GM19372 (cell line): ENCODE measurements around the gene NSMCE4A.
A peak's percentile ranks its signal among the peaks of the same experiment; 100 is the strongest.
"Not testable (repeated sequence)": the region's sequence is repeated elsewhere in the genome, so short reads cannot be mapped to it uniquely, and the experiment has no call there.

ENCODE experiments used
- ATAC-seq: cut with Tn5 transposase; IDR thresholded peaks from one replicate; pipeline ENCODE4 v1.9.1; 2021; ENCODE audit warnings: mild to moderate bottlenecking, low read depth, moderate library complexity; ENCODE audit not compliant: unreplicated experiment

NSMCE4A gene

GRCh38 chr10:121990015-121990677, 15.1 kb upstream of the NSMCE4A start:
- no peak for ATAC-seq

- ATAC-seq: no peak
Measured at GRCh38 chr10:121988361-121989324, 13.6 kb upstream of the NSMCE4A start, which contains the start of gene TACC2. TACC2 (plus strand) TSS chr10:121989163; CDS start chr10:122021982, 32,819 bp downstream.

GRCh38 chr10:121984463-121984862, 9.4 kb upstream of the NSMCE4A start:
- ATAC-seq: no peak

GRCh38 chr10:121983852-121984251, 8.8 kb upstream of the NSMCE4A start:
- ATAC-seq: no peak

DNA sequence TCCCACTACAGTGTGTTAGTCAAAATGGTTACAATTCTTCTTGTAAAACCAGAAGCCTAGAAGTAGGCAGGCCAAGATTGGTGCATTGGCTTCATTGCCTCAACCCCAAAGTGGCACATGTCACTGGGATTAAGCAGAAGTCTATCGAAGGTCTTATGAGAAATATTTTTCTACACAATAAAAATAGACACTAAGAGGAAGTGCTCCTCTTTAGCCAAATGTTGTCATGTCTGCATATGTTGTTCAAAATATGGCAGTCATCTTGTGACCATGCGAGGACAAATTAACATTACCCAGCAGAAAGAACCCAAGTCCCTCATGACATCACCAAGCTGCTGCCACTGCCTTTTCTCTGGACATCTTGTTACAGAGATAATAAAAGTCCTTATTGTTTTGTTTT, 6.3 kb upstream of the NSMCE4A start:
- no peak for ATAC-seq

DNA sequence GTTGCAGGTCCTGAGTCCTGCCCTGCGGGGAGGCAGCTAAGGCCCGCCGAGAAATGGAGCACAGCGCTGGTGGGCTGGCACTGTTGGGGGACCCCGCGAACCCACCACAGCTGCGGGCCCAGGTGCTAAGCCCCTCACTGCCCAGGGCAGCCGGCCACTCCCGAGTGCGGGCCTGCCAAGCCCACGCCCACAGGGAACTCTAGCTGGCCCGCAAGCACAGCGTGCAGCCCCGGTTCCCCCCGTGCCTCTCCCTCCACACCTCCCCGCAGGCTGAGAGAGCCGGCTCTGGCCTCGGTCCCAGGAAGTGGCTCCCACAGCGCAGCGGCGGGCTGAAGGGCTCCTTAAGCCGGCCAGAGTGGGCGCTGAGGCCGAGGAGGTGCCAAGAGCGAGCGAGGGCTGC, 3.5 kb upstream of the NSMCE4A start:
- no peak for ATAC-seq

DNA sequence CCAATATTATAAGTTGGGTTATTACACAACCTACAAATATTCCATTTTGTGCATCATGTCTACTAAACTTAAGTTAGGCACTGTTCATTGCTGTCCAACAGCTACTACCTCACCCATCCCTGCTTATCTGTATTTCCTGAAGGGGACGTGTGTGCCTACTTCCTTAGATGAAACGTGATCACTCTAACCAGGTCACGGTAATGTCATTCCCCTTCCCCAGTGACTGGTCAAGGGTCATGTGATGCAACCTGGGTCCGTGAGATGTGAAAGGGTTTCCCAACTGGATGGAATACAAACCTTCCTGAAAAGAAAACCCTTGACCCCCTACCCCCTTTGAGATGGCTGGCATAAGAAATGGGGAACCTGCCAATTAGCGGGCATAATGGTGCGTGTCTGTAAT, 1.6 kb upstream of the NSMCE4A start:
- ATAC-seq: no peak

GRCh38 chr10:121975295-121976086, 474 bp upstream of the NSMCE4A start:
- no peak for ATAC-seq

GRCh38 chr10:121974019-121974534, 940 bp downstream of the NSMCE4A start:
- ATAC-seq: peak; percentile 27

DNA sequence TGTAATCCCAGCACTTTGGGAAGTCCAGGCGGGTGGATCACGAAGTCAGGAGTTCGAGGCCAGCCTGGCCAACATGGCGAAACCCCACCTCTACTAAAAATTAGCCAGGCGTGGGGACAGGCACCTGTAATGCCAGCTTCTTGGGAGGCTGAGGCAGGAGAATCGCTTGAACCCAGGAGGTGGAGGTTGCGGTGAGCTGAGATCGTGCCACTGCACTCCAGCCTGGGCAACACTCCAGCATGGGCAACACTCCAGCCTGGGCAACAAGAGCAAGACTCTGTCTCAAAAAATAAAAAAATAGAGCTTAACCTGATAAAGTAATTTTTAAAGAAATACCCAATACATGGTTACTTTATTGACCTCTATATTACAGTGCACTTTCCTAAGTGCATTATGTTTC, 5.9 kb downstream of the NSMCE4A start:
- not testable (repeated sequence) for ATAC-seq

GRCh38 chr10:121965996-121966395, 9.0 kb downstream of the NSMCE4A start:
- no peak for ATAC-seq

DNA sequence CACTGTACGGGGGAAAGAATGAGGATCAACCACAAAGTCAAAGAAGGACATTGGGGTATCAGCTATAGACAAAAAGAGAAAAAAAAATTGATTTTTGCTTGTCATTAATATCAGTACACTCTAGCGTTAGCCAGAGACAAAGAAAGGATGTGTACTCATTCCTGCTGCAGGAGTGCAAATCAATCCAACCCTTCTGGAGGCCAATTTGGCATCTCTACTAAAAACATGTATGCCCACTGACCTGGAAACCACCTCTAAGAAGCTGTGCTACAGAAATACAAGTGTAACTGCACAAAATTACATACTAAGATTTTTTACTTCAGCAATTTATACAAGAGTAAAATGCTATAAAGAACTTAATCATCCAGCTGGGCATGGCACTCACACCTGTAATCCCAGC, 13.6 kb downstream of the NSMCE4A start:
- no peak for ATAC-seq

DNA sequence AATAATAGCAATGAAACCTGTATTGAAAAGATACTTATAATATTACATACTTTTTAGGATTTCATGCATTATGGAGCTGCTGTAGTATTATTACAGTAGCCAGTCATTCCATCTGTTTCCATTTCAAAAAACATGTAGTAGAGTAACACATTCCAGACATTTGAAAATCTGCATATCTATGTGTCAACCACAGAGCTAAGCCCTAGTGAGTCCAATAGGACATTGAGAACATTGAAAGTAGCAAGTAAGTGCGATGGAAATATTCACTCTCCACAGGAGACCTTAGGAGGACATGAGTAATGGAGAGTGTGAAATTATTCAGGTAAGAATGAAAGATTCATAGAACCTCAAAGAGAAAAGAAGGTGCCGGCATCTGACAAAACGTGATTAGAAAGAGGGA, 15.3 kb downstream of the NSMCE4A start:
- no peak for ATAC-seq

GRCh38 chr10:121956111-121957061, 18.6 kb downstream of the NSMCE4A start:
- no peak for ATAC-seq

DNA sequence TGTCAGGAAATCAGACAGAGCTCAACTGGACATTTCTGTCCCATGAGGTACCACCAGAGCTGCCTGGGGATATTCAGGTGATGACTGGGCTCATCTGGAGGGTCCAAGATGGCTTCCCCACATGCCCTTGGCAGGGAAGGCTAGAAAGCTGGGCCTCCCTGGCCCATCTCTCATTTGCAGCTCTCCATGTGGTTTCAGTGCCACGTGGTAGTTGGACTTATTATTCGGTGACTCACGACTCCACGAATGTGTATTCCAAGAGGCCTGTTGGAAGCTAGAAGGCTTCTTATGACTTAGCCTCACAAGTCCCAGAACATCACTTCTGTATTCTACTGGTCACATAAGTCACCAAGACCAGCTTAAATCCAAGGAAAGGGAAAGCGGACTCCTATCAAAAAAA, 22.8 kb downstream of the NSMCE4A start:
- ATAC-seq: no peak

- ATAC-seq: no peak
Measured at GRCh38 chr10:121949451-121949850, 25.6 kb downstream of the NSMCE4A start.

GRCh38 chr10:121949049-121949448, 26.0 kb downstream of the NSMCE4A start:
- no peak for ATAC-seq

DNA sequence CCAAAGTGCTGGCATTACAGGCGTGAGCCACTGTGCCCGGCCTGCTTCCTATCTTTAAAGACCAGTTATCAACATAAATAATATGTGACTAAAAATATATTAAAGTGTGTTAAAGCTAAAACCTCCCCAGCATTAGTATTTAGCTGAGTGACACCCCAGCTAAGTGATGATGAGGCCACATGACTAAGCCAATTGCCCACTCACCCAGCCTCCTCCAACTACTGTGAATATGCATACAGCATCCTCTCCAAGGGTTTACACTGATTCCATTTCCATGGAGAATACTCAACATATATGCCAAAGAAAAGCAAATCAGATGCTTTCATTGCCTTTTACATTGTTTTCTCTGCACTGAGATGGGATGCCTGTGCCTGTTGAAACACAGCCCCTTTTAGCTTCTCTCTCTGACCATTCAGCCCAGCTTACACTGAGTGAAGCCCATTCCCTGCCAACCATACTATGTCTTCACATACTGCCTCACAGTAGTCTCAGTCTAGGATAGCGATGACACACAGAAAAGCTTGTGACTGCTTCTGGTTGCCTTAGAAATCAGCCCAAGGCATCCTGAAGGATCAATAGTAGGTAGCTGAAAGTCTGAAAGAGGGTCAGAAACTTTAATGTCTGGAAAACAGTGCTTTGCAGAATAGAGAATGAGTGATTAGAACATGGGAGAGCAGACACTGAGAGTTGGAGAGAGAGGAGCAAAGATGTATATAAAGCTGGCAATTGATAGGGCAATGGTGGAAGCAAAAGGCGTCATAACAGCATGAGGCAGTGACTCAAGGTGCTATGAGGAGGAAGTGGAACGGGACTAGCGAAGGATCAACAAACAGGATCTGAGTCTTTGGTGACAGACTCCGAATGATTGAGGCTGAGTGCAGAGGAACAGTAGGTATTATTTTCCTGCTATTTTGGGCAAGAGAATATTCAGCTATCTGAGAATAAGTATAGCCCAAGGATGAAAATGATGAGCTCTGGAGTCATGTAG, 27.4 kb downstream of the NSMCE4A start:
- ATAC-seq: no peak
